NCI-H446 treated with DMSO at 0.1 percent for 48 hours (cell line): Measurements from ENCODE around the gene ALAD.
"Not testable (repeated sequence)": the region's sequence is repeated elsewhere in the genome, so short reads cannot be mapped to it uniquely, and the experiment has no call there.

Experiments used
- DNase-seq: peaks from one replicate; lab custom pipeline; 2025; lab: John Stamatoyannopoulos, UW

Gene ALAD

GRCh38 chr9:113401027-113401792, at the start of gene ALAD:
TSS of gene ALAD (minus strand) at chr9:113401284. CDS start at chr9:113393559, 7,725 bp downstream.
- DNase-seq: peak; percentile 80

- no peak for DNase-seq
Measured at GRCh38 chr9:113449376-113449775, 48.3 kb upstream of the ALAD start.

DNA sequence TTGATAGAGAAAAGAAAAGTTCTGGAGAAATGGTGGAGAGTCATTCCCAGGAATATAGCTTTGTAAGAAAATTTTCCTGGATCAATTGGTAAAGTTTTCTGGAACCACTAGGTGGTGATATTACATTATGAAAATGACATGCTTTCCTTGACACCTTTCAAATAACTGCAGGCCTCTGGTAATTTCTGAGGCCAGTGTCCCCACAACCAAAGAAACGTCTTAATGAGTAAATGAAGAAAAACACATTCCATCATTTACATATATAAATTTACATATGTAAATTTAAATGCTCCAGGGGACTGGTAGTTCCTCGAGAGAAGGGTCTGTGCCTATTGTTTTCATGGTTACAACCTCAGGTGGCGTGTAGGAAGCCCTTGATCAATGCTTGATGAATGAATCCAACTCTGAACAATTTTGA, 45.2 kb upstream of the ALAD start:
- no peak for DNase-seq

DNA sequence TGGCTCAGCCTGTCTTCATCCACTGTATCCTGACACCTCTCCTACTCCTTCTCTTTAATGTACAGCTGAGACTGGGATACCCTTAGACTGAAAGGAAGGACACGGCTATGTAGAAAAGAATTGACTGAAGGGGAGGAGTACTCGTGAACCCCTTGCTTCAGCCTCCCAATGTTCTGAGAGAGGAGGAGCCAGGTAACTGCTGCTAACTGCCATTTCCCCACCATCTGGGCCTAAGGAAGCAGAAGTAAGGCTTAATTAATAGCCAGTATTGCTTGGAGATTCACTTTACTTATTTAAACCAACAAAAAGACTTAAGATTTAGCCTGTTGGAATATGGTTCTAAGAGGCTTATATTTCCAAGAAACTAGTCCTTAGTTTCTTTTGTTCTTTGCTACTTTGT, 43.7 kb upstream of the ALAD start:
- DNase-seq: no peak

- DNase-seq: not testable (repeated sequence)
Measured at GRCh38 chr9:113437716-113438115, 36.6 kb upstream of the ALAD start.

DNA sequence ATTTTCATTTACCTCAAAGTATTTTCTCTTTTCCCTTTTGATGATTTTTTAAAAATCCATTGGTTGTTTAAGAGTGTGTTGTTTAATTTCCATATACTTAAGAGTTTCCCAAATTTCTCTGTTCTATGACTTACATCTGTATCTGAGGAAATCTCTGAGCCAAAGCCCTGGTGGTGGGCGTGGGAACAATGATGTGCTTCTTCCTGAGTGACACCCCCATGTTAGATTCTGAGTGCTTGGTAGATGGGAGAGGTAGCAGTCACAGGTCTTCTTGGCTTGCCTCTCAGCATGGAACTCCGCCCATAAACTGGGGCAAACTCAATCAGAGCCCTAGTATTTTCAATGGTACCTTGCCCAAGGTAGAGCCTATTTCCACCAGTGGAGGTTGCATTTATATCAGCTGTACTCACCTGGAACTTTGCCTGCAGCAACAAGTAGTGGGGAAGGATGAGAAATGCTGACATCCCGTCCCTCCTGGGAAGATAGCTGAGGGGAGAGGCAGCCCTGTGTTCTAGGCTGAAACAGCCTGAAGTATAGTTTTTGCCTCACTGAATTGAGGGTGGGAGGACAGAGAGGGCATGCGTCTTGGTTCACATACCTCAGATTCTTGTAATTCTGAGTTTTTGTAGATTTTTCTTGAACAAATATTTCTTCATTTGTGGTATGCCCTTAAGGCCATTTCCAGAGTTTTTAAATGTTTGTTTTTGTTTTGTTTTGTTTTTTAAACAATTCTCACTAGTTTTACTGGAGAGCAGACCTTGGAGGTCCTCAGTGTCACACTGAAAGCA, 35.8 kb upstream of the ALAD start:
- no peak for DNase-seq

DNA sequence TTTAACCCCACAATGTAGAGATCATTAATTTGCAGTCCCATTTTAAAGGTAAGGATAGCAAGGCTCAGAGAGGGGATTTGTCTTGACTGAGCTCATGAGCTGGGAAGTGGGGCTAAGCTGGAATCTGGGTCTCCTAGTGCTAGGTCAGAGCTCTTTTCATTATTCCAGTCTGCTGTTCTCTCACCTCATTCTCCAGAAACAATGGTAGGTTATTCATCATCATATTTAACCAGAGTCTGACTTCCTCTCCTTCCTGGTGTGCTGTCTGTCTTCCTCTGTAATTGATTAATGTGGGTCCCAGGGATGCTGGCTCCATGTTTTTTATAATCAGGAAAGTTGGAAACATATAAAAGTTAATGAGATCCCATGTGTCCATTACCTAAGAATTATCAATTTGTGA, 30.1 kb upstream of the ALAD start:
- no peak for DNase-seq

GRCh38 chr9:113428062-113428615, 27.1 kb upstream of the ALAD start:
- DNase-seq: no peak

GRCh38 chr9:113427629-113428028, 26.5 kb upstream of the ALAD start:
- DNase-seq: no peak

DNA sequence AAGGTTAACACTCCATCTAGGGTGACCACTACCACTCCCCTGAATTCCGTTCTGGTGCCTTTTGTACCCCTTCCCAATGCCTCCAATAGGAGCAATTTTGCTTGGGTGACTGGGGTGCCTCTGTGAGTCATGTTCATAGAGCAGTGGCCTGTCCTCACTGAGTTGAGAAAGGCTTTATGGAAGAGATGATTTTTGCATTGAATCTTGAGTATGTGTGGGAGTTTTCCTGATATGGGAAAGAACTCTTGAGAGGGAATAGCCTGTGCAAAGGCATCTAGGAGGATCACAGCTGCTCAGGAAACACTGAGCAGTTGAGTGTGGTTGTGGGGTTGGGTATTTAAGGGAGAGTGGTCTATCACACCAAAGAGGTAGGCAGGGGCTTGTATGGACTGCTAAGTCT, 25.6 kb upstream of the ALAD start:
- no peak for DNase-seq

GRCh38 chr9:113425072-113425471, 24.0 kb upstream of the ALAD start:
- no peak for DNase-seq

DNA sequence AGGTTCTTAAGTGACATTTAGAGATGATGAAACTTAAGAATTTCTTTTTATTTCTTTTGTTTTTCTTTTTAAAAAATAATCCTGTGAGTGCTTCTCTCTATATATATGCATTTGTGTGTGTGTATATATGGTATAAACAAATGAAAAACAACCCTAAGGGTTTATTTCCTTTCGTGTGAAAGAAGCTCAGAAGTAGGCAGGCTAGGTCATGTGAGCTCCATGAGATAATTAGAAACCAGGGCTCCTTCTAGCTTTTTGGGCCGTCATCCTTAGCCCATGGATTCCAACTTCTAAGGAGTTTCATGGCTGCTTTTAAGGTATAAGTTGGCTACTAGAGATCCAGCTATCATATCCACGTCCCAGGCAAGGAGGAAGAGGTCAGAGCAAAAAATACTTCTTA, 20.6 kb upstream of the ALAD start:
- no peak for DNase-seq

DNA sequence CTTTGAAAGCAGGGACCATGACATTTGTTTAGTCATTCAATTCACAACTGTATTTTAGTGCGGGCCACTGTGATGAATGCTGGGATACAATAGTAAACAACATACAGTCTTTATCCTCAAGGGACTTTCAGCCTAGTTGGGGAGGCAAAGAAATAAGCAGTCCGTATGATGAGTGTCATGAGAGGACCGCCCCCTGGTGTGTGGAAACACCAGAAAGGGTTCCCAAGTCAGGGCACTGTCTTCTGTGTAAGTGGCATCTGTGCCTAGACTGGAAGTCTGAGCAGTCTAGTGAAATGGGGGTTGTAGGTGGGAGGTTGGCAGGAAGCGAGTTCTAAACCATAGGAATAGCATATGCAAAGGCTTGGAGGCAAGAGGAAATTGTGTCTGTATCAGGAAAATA, 16.3 kb upstream of the ALAD start:
- DNase-seq: no peak

DNA sequence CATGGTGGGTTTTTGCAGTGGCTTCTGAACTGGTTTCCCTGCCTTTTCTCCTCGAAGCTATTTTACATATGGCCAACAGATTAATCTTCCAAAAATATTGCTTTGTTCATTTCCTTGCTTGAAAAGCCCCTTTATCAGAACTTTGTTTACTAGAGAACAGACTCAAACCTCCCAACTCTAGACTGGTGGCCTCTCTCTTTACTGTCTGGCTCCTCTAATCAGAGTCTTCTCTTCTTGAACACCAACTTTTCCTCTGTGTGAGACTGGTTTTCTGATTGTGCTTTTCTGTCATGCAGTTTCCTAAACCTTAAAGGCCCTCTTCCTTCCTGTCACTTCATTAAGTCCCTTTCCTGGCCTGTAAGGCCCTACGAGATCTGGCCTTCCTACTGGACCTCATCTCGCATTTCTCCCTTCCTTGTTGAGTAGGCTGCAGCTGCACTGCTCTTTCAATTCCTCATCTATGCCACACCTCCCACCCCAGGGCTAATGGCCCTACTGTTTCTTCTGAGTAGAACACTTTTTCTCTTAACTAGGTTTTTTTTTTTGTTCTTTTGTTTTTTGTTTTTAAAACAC, 15.2 kb upstream of the ALAD start:
- DNase-seq: no peak

DNA sequence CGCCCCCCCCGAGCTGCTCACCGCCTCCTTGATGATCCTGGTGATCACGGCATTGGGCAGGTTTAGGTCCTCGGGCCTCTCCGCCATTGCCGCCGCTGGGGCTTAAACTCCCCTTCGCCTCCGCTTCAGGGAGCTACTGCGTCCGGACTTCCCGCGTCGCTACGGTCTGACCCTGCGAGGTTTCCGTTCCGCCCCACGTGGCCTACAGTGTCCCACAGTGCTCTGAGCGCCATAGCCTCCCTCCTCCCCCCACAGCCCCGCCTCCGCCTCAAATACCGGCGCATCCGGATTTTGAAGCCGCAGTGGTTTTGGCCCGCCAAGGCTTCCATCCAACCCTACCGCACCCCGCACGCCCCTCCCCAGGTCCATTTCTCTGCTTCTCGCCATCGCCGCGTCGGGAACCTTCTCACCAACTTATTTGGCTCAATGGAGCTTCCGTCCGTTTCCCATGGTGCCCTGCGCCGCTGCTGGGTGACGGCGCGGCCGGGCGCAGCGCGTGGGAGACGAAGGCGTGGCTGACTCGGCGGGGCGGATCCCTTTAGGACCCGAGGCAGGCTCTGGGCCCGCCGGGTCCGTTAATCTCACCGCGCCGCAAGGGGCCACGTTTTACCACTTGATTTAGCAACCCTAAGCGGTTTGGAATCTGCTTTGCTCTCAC, 9.3 kb upstream of the ALAD start, which contains the start of the genes C9orf43 and POLE3:
Gene C9orf43, plus strand, starts transcription at position 541 of the 658 bp plus-strand sequence. CDS start 2,747 bp downstream, outside the sequence.
Gene POLE3, minus strand, starts transcription at position 469 of the 658 bp plus-strand sequence. Its CDS starts 382 bp downstream, at position 87.
- DNase-seq: peak; percentile 73

GRCh38 chr9:113409883-113410206, 8.8 kb upstream of the ALAD start:
- no peak for DNase-seq

GRCh38 chr9:113409481-113409880, 8.4 kb upstream of the ALAD start:
- no peak for DNase-seq

GRCh38 chr9:113406873-113407511, 5.9 kb upstream of the ALAD start:
- DNase-seq: peak; percentile 19

DNA sequence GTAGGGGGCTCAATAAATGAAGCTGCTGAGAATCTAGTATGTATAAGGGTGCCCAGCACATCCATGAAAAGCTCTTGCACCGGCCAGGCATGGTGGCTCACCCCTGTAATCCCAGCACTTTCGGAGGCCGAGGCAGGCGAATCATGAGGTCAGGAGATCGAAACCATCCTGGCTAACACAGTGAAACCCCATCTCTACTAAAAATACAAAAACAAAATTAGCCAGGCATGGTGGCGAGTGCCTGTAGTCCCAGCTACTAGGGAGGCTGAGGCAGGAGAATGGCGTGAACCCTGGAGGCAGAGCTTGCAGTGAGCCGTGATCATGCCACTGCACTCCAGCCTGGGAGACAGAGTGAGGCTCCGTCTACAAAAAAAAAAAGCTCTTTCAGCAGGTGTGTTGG, 5.3 kb upstream of the ALAD start:
- DNase-seq: not testable (repeated sequence)

DNA sequence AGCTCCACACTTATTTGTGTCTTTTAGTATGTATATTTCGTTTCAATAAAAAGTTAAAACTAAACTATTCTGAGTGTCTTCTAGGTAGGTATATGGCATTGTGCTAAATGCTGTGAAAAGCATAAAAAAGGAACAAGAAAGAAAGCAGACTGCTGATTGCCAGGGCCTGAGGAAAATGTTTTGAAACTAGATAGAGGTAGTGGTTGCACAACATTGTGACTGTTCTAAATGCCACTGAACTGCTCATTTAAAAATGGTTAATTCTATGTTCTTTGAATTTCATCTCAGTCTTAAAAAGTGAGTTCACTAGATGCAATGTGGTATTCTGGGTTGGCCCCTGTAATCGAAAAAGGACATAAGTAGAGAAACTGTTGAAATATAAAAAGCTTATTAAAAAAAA, 2.6 kb upstream of the ALAD start:
- DNase-seq: no peak

GRCh38 chr9:113399646-113400200, 1.4 kb downstream of the ALAD start:
- DNase-seq: peak; percentile 0
